HFF-Myc (cell line): ENCODE measurements around the gene CAPN2.

Experiments used
- DNase-seq: peaks from one replicate; pipeline ENCODE4 v3.0.0-alpha.2; 2011; ENCODE audit warnings: low read depth; ENCODE audit errors: extremely low read depth
- H3K4me3 ChIP-seq: replicated peaks from 2 replicates; pipeline ENCODE4 v1.5.1; 2011; ENCODE audit warnings: low read depth, mild to moderate bottlenecking, control low read depth, low read length
- CTCF ChIP-seq: IDR thresholded peaks from 2 replicates; pipeline ENCODE4 v1.5.1; 2012; ENCODE audit warnings: mild to moderate bottlenecking, low read depth, low read length, control low read depth; ENCODE audit errors: missing control alignments

CAPN2 gene

GRCh38 chr1:223717695-223718363, 5.5 kb downstream of the CAPN2 start:
- TF ChIP-seq CTCF = no peak
- DNase-seq = no peak
- H3K4me3 ChIP-seq = no peak overlapping the region

- DNase-seq = no peak
- no peak for TF ChIP-seq CTCF
- no peak overlapping the region for H3K4me3 ChIP-seq
Observed at GRCh38 chr1:223718850-223719249, 6.5 kb downstream of the CAPN2 start.

GRCh38 chr1:223720971-223721591, 8.7 kb downstream of the CAPN2 start:
- H3K4me3 ChIP-seq = no peak overlapping the region
- TF ChIP-seq CTCF = no peak
- no peak for DNase-seq

- H3K4me3 ChIP-seq = no peak overlapping the region
- no peak for TF ChIP-seq CTCF
- DNase-seq = no peak
Observed at GRCh38 chr1:223721658-223722607, 9.6 kb downstream of the CAPN2 start.

- no peak for DNase-seq
- H3K4me3 ChIP-seq = no peak overlapping the region
- no peak for TF ChIP-seq CTCF
Observed at GRCh38 chr1:223723351-223723904, 11.1 kb downstream of the CAPN2 start.

GRCh38 chr1:223724376-223724775, 12.0 kb downstream of the CAPN2 start:
- H3K4me3 ChIP-seq = no peak overlapping the region
- TF ChIP-seq CTCF = no peak
- no peak for DNase-seq
